Fibroblast of the aortic adventitia (primary cell): ENCODE measurements around the gene IRGC. TPM values are rescaled to one million over a fixed set of nuclear protein-coding genes. Genes with fewer than 3 reads are reported as not detected.

ENCODE experiments used
- DNase-seq: peaks from one replicate; pipeline ENCODE4 v3.0.0-alpha.2; 2010; ENCODE audit warnings: low read depth
- H3K4me3 ChIP-seq: 2 replicates; pipeline ENCODE4 v1.5.1; 2011; ENCODE audit warnings: low read depth, mild to moderate bottlenecking, control low read depth, low read length, moderate library complexity
- CTCF ChIP-seq: IDR thresholded peaks from 2 replicates; pipeline ENCODE4 v1.5.1; 2011; ENCODE audit warnings: mild to moderate bottlenecking, low read length, control low read depth, inconsistent platforms; ENCODE audit not compliant: insufficient read depth
- total RNA-seq: library from RNA; depleted of rRNA; stranded (reverse); fragments of >200 nt; gene quantifications from 2 replicates; pipeline ENCODE4 v1.2.3, GENCODE V29; 2012; ENCODE audit warnings: low replicate concordance

IRGC gene
- total RNA-seq, 1 donor = not detected

DNA sequence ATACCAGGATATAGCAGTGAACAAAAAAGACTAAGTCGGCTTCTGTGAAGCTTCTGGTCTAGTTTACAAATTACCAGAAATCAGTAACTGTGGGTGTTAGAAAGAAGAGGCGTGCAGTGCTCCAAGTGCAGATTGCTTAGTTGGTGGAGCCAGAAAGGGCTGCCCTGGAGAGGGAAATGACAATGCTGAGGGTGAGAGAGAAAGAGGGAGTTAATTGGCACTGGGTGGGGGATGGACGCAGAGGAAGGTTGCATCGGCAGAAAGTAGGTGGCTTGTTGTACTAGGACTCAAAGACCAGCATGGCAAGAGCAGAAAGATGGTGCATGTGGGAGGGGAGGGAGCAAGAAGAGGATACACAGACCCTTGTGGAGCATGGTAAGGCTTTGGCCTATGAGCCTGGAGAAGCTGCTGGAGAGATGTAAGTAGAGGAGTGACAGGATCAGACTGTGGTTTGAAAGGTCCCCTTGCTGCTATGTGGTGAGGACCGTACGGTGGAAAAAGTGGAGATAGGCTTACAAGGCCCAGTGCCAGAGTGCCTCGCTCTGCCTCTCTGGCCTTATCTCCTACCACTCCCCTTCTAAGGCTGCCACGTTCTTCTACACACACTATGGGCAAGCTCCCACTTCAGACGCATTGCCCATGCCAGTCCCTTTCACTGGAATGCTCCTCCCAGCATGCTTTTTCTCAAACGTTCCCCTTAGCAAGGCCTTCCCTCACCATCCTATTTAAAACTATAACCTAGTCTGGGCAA lies 25.4 kb downstream of the IRGC start:
- no peak for TF ChIP-seq CTCF
- no peak overlapping the region for H3K4me3 ChIP-seq
- no peak for DNase-seq

DNA sequence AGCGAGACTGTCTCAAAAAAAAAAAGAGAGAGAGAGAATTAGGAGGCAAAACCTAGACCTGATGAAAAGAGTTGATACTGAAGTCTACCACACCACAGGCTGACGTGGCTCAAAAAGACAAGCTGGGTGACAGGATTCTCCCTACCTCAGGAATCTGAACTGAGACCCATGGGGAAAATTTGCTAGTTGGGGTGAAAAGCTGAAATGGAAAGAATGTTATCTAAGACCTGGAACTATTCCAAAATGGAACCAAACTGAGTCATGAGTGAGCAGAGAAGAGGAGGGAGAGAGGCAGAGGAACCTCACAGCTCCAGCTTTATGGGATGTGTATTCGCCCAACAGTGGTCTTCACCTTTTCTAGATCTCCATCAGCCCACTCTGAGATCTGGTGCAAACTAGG lies 27.2 kb downstream of the IRGC start:
- no peak for TF ChIP-seq CTCF
- no peak overlapping the region for H3K4me3 ChIP-seq
- peak; percentile 77 for DNase-seq

GRCh38 chr19:43747557-43748204 lies 31.8 kb downstream of the IRGC start:
- no peak for DNase-seq
- no peak for TF ChIP-seq CTCF

GRCh38 chr19:43748205-43748594 lies 32.3 kb downstream of the IRGC start:
- TF ChIP-seq CTCF = no peak
- no peak for DNase-seq
- H3K4me3 ChIP-seq = no peak overlapping the region

More at GRCh38 chr19:43747557-43748204, 31.8 kb downstream of the IRGC start:
- no peak overlapping the region for H3K4me3 ChIP-seq

GRCh38 chr19:43748685-43749084 lies 32.8 kb downstream of the IRGC start:
- no peak for TF ChIP-seq CTCF
- no peak overlapping the region for H3K4me3 ChIP-seq
- DNase-seq = no peak

DNA sequence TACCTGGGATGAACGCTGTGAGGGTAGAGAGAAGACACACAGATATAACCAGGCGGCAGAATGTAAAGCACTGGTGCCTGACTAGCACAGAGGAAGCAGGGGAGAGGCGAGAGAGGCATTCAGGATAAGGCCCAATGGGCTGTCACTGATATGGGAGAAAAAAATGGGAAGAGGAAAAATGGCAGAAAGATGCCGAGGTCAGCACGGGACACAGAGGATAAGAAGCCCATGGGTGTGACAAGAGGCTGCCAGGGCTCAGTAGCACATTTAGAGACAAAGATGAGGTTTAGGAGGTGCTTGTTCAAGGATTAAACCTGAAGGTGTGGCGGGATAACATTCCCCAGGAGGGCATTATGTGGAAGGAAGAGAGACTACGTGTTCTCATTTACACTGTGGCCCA lies 33.3 kb downstream of the IRGC start:
- H3K4me3 ChIP-seq = no peak overlapping the region
- DNase-seq = no peak
- no peak for TF ChIP-seq CTCF
